Psoas muscle (tissue), 8 donors: Measurements from ENCODE around the gene POT1. TPM values are rescaled to one million over a fixed set of nuclear protein-coding genes. Genes with fewer than 3 reads are reported as not detected.

Source experiments
- ATAC-seq, 4 donors: fragments of 200-7000 bp; cut with Tn5 transposase; one replicate each; pipeline ENCODE4 v1.9.1; 2020; ENCODE audit warnings: moderate library complexity in 3 of 4, mild to moderate bottlenecking in 2 of 4
- DNase-seq, 2 donors: peaks; one replicate each; pipeline ENCODE4 v3.0.0-alpha.2; 2020
- H3K27ac ChIP-seq: fragments of 200-600 bp; one replicate; pipeline ENCODE4 v1.8.0; 2022
- H3K27me3 ChIP-seq, 3 donors: fragments of 200-600 bp in 1 of 3; one replicate each; pipeline versions ENCODE4 v1.6.1 to v1.8.0; 2013 to 2022; ENCODE audit warnings: low read length in 2 of 3, mild to moderate bottlenecking in 2 of 3, moderate library complexity in 1 of 3; ENCODE audit not compliant: insufficient read depth in 3 of 3
- H3K36me3 ChIP-seq, 2 donors: fragments of 200-600 bp in 1 of 2; one replicate each; pipeline versions ENCODE4 v1.6.1 to v1.8.0; 2013 to 2022; ENCODE audit warnings: low read depth in 1 of 2, mild to moderate bottlenecking in 1 of 2, moderate library complexity in 1 of 2; ENCODE audit not compliant: insufficient read depth in 1 of 2
- H3K4me1 ChIP-seq: fragments of 200-600 bp; one replicate; pipeline ENCODE4 v1.8.0; 2022
- H3K4me3 ChIP-seq: fragments of 200-600 bp; one replicate; pipeline ENCODE4 v1.8.0; 2022; ENCODE audit warnings: mild to moderate bottlenecking
- H3K9me3 ChIP-seq: fragments of 200-600 bp; one replicate; pipeline ENCODE4 v1.8.0; 2022
- whole genome bisulfite sequencing, 3 donors: extraction: QIAGEN DNeasy Blood & Tissue Kit; methylation state at CpG; one replicate each; pipeline versions ENCODE4 v1.1.6 to v1.1.7; 2013; 5-methylcytosine and 5-hydroxymethylcytosine counted together
- intact Hi-C, 2 donors: fragments of 100-400 bp; cut with DNase I; formaldehyde crosslinking; loops; one replicate each; pipeline versions ENCODE4 v1.11.0 to v1.14.2; 2022
- polyA plus RNA-seq, 3 donors: library from polyadenylated mRNA; stranded (reverse); fragments of 200-250 nt; gene quantifications; one replicate each; pipeline ENCODE4 v1.2.3, GENCODE V29; 2013
- total RNA-seq, 4 donors: library from RNA; stranded (reverse); fragmentation: NEBNext Ultra II Directional in 2 of 4; extraction: Animal tissue kit (Norgen Biotek cat#: 25700) in 2 of 4; gene quantifications; one replicate each; pipeline versions ENCODE4 v1.2.1 to v1.2.4, GENCODE V29; 2021 to 2023
- TF ChIP-seq, protein P1 (sequence below): fragments of 200-600 bp; IDR thresholded peaks from one replicate; pipeline ENCODE4 v1.8.0; 2022; ENCODE audit warnings: antibody characterized with exemption
- donor health status: healthy with polysubstance abuse.
- donor health status: DM: no; HTN: no; CAD: no; lungs with moderate emphysema.
- donor health status: Bipolar disorder and iron deficiency.
- donor health status: healthy.
- donor health status: DM: yes; HTN: yes; CAD: no.
- donor health status: DM: no; HTN: no; CAD: no.
- donor health status: DM: no; HTN: no; CAD: no.
- donor health status: DM: yes; HTN: yes; CAD: no.

The POT1 gene
- total and polyA plus RNA-seq, 7 donors: 4.1 to 9.1 (median 6.5) TPM

DNA sequence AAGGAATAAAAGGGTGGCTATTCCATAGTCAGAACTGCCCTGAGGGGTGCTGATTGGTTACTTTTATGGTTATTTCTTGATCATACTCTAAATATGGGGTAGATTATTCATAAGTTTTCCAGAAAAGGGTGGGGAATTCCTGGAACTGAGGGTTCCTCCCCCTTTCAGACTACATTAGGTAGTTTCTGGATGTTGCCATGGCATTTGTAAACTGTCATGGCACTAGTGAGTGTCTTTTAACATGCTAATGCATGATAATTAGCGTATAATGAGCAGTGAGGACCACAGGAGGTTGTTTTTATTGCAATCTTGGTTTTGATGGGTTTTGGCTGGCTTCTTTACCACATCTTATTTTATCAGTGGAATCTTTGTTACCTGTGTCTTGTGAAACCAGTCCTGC, 26.5 kb upstream of the POT1 start:
- H3K27me3 ChIP-seq: no peaks in the 10 kb centered on the region
- TF ChIP-seq, protein P1, sequence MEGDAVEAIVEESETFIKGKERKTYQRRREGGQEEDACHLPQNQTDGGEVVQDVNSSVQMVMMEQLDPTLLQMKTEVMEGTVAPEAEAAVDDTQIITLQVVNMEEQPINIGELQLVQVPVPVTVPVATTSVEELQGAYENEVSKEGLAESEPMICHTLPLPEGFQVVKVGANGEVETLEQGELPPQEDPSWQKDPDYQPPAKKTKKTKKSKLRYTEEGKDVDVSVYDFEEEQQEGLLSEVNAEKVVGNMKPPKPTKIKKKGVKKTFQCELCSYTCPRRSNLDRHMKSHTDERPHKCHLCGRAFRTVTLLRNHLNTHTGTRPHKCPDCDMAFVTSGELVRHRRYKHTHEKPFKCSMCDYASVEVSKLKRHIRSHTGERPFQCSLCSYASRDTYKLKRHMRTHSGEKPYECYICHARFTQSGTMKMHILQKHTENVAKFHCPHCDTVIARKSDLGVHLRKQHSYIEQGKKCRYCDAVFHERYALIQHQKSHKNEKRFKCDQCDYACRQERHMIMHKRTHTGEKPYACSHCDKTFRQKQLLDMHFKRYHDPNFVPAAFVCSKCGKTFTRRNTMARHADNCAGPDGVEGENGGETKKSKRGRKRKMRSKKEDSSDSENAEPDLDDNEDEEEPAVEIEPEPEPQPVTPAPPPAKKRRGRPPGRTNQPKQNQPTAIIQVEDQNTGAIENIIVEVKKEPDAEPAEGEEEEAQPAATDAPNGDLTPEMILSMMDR: no peak
- no peaks in the 10 kb centered on the region for H3K9me3 ChIP-seq
- no peak for ATAC-seq
- no peaks in the 10 kb centered on the region for H3K36me3 ChIP-seq
- intact Hi-C loops: no loop called here
- H3K4me1 ChIP-seq: no peaks in the 10 kb centered on the region
- WGBS, 3 donors: 47 to 56% (median 49%) methylated on average over 1 of the region's 1 CpG
- H3K27ac ChIP-seq: no peak overlapping the region
- DNase-seq: no peak
- H3K4me3 ChIP-seq: no peak overlapping the region

DNA sequence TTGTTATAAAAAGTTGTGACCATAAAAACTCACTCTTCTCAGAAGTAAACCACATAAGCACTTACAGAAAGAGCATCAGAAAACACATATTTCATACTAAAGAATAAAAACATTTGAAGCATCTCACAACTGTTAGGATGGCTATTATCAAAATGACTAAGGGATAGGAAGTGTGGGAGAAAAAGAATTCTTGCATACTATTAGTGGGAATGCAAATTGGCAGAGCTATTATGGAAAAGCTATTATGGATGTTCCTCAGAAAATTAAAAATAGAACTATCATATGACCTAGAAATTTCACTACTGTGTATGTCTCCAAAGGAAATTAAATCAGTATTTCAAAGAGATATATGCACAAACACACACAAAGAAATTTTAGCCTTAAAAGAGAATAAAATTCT, 25.2 kb upstream of the POT1 start:
- H3K4me3 ChIP-seq: no peak overlapping the region
- no peaks in the 10 kb centered on the region for H3K27me3 ChIP-seq
- intact Hi-C loops: no loop called here
- DNase-seq (no peak), ATAC-seq (no peak)
- H3K27ac ChIP-seq: no peak overlapping the region
- no peaks in the 10 kb centered on the region for H3K36me3 ChIP-seq
- no peaks in the 10 kb centered on the region for H3K4me1 ChIP-seq
- TF ChIP-seq, protein P1: no peak
- H3K9me3 ChIP-seq: no peaks in the 10 kb centered on the region

DNA sequence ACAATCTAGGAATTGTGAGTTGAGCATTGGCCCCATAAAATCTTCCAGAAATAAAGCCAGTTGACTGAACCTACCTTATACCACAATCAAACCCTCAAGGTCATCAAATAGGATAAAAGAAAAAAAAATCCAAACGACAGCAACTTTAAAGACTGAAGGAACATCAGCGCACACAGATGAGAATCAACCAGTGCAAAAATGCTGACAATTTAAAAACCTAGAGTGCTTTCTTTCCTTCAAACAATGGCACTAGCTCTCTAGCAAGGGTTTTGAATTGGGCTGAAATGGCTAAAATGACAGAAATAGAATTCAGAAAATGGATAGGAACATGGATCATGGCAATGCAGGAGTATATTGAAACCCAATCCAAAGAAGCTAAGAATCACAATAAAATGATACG, 16.1 kb upstream of the POT1 start:
- H3K36me3 ChIP-seq: no peaks in the 10 kb centered on the region
- TF ChIP-seq, protein P1: no peak
- H3K4me1 ChIP-seq: no peaks in the 10 kb centered on the region
- H3K27ac ChIP-seq: no peak overlapping the region
- no peak for DNase-seq
- WGBS, 3 donors: 94 to 99% (median 97%) methylated on average over 3 of the region's 3 CpGs
- no peak for ATAC-seq
- H3K27me3 ChIP-seq: no peaks in the 10 kb centered on the region
- no peak overlapping the region for H3K4me3 ChIP-seq
- H3K9me3 ChIP-seq: no peaks in the 10 kb centered on the region
- intact Hi-C loops: no loop called here

DNA sequence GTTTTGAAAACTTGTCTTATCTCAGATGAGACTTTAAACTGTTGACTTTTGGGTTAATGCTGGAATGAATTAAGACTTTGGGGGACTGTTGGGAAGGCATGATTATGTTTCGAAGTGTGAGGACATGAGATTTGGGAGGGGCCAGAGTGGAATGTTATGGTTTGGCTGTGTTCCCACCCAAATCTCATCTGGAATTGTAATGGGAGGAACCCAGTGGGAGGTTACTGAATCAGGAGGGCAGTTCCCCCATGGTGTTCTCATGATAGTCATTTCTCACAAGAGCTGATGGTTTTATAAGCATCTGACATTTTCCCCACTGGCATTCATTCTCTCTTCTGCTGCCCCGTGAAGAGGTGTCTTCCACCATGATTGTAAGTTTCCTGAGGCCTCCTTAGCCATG, 13.8 kb upstream of the POT1 start:
- ATAC-seq (no peak), DNase-seq (no peak)
- no peaks in the 10 kb centered on the region for H3K4me1 ChIP-seq
- 66 to 78% (median 73%) methylated on average over 2 of the region's 2 CpGs for WGBS, 3 donors
- intact Hi-C loops: no loop called here
- no peak overlapping the region for H3K4me3 ChIP-seq
- H3K27ac ChIP-seq: no peak overlapping the region
- no peaks in the 10 kb centered on the region for H3K36me3 ChIP-seq
- H3K9me3 ChIP-seq: no peaks in the 10 kb centered on the region
- TF ChIP-seq, protein P1: no peak
- no peaks in the 10 kb centered on the region for H3K27me3 ChIP-seq

DNA sequence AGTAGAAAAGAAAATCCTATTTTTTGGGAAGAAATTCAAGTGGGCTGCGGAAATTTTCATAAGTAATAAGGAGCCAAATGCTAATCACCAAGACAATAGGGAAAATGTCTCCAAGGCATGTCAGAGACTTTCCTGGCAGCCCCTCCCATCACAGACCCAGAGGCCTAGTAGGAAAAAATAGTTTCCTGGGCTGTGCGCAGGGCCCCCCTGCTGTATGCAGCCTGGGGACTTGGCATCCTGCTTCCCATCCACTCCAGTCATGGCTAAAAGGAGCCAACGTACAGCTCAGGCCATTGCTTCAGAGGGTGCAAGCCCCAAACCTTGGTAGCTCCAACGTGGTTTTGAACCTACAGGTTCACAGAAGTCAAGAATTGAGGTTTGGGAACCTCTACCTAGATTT, 12.8 kb upstream of the POT1 start:
- 73 to 83% (median 81%) methylated on average over 4 of the region's 4 CpGs for WGBS, 3 donors
- intact Hi-C loops: no loop called here
- Histone ChIP-seq H3K27me3 (no peaks in the 10 kb centered on the region), H3K4me1 (no peaks in the 10 kb centered on the region), H3K27ac (no peak overlapping the region), H3K36me3 (no peaks in the 10 kb centered on the region), H3K4me3 (no peak overlapping the region), H3K9me3 (no peaks in the 10 kb centered on the region)
- ATAC-seq (no peak), DNase-seq (no peak)
- TF ChIP-seq, protein P1: no peak
